ENCODE data around the gene TMEM212.

DNA sequence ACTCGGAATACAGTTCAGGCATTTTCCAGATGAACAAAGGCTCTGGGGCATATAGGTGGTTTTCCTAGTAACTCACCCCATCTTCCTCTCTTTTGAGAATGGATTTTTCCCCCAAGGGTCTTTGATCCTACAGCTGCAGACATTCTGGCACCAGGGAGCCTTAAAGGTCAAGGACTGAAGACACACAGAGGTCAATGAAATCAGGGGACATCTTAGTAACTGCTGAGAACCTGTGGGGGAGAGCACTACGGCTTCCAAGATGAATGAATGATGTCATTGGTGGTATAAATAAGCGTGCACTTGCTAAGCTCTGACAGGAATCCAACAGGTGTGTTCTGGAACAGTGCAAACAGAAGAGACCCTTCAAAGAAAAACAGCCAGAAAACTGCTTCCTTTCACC, 36.3 kb downstream of the TMEM212 start:
- TF ChIP-seq CTCF (IDR thresholded peaks at IDR 0.05) (no peak), EZH2 (IDR thresholded peaks at IDR 0.05; ENCODE audit: borderline replicate concordance, insufficient read depth, low read depth, low read length, poor library complexity, severe bottlenecking) (no peak)
